ENCODE measurements around the gene CYP24A1. TPM values are rescaled to one million over a fixed set of nuclear protein-coding genes. Genes with fewer than 3 reads are reported as not detected.

CYP24A1 gene
- total RNA-seq, 1 donor from 2014 or later = 8.7 TPM

- DNase-seq (ENCODE audit: low read depth) = no peak
- TF ChIP-seq CTCF (IDR thresholded peaks at IDR 0.05; ENCODE audit: insufficient read depth, low read length, severe bottlenecking) = no peak
- Histone ChIP-seq H3K27me3 (ENCODE audit: control insufficient read depth, insufficient read depth, low read length) (no peaks in the 10 kb centered on the region), H3K36me3 (ENCODE audit: control insufficient read depth, insufficient read depth, low read length) (no peaks in the 10 kb centered on the region), H3K4me3 (ENCODE audit: low read depth, low read length) (no peak overlapping the region)
- no peak for FAIRE-seq
These were observed 33.4 kb upstream of the CYP24A1 start for GRCh38 chr20:54207053-54207742.

GRCh38 chr20:54205450-54205849 lies 31.7 kb upstream of the CYP24A1 start:
- H3K27me3 ChIP-seq (ENCODE audit: control insufficient read depth, insufficient read depth, low read length) = no peaks in the 10 kb centered on the region
- no peak for TF ChIP-seq CTCF (IDR thresholded peaks at IDR 0.05; ENCODE audit: insufficient read depth, low read length, severe bottlenecking)
- H3K4me3 ChIP-seq (ENCODE audit: low read depth, low read length) = no peak overlapping the region
- H3K36me3 ChIP-seq (ENCODE audit: control insufficient read depth, insufficient read depth, low read length) = no peaks in the 10 kb centered on the region
- FAIRE-seq (no peak), DNase-seq (ENCODE audit: low read depth) (no peak)

- H3K36me3 ChIP-seq (ENCODE audit: control insufficient read depth, insufficient read depth, low read length) = no peaks in the 10 kb centered on the region
- TF ChIP-seq CTCF (IDR thresholded peaks at IDR 0.05; ENCODE audit: insufficient read depth, low read length, severe bottlenecking) = no peak
- DNase-seq (ENCODE audit: low read depth) (no peak), FAIRE-seq (no peak)
- H3K4me3 ChIP-seq (ENCODE audit: low read depth, low read length) = no peak overlapping the region
- no peaks in the 10 kb centered on the region for H3K27me3 ChIP-seq (ENCODE audit: control insufficient read depth, insufficient read depth, low read length)
These were observed 30.7 kb upstream of the CYP24A1 start for GRCh38 chr20:54204481-54204880.

GRCh38 chr20:54204063-54204462 lies 30.3 kb upstream of the CYP24A1 start:
- no peak for TF ChIP-seq CTCF (IDR thresholded peaks at IDR 0.05; ENCODE audit: insufficient read depth, low read length, severe bottlenecking)
- DNase-seq (ENCODE audit: low read depth) (no peak), FAIRE-seq (no peak)
- Histone ChIP-seq H3K4me3 (ENCODE audit: low read depth, low read length) (no peak overlapping the region), H3K27me3 (ENCODE audit: control insufficient read depth, insufficient read depth, low read length) (no peaks in the 10 kb centered on the region), H3K36me3 (ENCODE audit: control insufficient read depth, insufficient read depth, low read length) (no peaks in the 10 kb centered on the region)

- DNase-seq (ENCODE audit: low read depth) (no peak), FAIRE-seq (no peak)
- no peaks in the 10 kb centered on the region for H3K36me3 ChIP-seq (ENCODE audit: control insufficient read depth, insufficient read depth, low read length)
- no peak overlapping the region for H3K4me3 ChIP-seq (ENCODE audit: low read depth, low read length)
- H3K27me3 ChIP-seq (ENCODE audit: control insufficient read depth, insufficient read depth, low read length) = no peaks in the 10 kb centered on the region
- no peak for TF ChIP-seq CTCF (IDR thresholded peaks at IDR 0.05; ENCODE audit: insufficient read depth, low read length, severe bottlenecking)
These were observed 29.5 kb upstream of the CYP24A1 start for GRCh38 chr20:54203281-54203680.
